CD1c-positive myeloid dendritic cell (primary cell): ENCODE data around the gene TRPV4.

Experiments
- DNase-seq: peaks from one replicate; pipeline ENCODE4 v3.0.0-alpha.2; 2016; ENCODE audit errors: extremely low spot score

TRPV4 gene

GRCh38 chr12:109776624-109777023, 56.6 kb downstream of the TRPV4 start:
- DNase-seq = no peak

DNA sequence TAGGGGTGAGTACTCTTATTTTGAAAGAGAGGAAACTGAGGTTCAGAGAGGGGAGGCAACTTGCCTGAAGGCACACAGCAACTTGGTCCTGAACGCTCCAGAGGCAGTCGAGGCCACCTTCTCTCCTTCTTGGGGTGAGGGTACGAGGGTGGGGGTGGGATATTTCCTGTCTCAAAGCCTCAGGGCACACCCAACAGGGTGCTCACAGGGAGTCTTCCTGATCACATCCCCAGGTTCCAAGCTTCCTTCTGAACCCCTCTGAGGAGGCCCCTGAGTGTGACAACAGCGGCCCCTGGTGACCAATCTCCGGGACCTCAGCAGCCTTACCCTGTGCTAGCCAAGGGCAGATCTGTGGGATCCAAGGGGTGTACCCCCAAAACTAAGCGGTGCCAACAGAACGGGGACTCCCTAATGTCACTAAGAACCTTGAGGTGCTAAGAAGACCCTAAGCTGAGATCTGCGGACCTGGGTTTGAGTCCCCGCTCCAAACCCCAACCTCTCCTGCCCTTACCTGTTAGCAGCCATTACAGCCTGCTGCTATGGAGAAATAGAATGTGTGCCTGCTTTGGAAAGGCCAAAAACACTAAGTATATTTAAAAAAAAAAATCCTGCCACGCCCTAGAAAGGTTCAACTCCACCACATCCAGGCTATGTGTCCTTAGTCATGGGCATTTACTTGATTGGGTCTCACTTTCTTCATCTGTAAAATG, 57.9 kb downstream of the TRPV4 start:
- peak; percentile 78 for DNase-seq

- no peak for DNase-seq
Measured at GRCh38 chr12:109773384-109774011, 59.7 kb downstream of the TRPV4 start.

DNA sequence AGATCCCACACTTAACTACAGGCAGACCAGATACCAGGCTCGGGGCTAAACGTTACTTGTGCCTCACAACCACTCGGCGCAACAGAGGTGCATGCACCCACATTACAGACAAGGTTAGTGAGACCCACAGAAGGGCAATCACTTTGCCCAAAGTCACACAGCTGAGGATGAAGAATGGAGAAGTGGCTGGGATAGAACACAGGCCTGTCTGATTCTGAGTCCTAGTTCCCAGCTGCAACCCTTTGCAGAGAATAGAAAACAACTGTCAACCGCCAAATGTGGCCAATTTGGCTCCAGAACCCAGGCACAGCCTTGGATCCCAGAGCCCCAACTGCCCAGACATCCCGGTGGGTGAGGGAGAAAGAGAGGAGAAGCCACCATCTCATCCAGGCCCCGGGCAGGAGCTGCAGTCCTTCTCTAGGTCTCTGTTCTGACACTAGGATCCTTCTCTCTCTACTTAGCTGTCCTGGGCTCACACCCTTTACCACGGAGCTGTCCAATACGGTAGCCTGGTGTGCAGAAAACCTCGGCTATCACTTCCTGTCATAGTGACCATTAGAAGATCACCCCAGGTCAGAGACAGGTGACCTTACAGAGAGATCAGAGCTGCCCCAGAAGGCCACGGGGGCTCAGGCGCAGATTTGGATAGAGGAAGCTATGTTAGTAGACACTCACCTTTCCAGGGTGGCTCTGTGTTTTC, 60.4 kb downstream of the TRPV4 start:
- DNase-seq = no peak

DNA sequence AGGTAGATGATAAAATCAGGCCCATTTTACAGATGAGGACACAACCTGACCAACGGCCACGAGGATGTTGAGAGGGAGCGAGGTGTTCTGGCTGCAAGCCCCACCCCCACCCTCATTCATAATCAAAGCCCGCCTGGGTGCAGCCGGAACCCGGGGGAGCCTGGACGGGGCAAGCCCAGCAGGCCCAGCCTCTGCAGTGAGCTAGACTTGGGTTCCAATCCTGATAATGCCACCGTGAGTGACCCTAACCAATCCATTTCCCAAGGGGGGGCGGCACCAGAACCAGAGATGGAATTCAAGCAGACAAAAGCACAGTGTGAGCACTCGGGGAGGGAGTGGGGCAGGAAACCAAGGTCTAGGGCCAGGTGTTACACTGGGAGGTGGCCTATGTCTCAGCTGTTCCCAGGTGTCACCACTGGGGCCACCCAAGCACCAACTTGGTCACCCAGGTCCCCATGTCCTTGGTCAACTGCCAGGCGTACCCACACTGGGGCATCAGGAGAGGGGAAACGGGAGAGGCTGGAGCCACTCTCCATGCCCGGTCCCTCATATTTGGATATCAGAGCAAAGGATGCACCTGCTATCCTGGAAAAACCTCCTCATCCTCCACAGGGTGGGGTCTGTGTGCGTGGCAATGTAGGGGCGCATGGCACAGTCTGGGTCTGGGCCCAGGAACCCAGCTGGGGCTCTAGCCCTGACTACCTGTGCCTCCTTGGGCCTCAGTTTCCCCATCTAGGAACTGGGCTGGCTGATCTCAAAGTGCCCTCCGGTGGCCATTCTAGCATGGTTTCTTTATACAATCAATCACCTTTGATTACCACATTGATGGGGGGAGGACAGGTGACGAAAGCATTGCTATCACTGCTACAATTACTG, 61.2 kb downstream of the TRPV4 start:
- DNase-seq = no peak

- DNase-seq = no peak
Measured at GRCh38 chr12:109770861-109771670, 62.1 kb downstream of the TRPV4 start.

DNA sequence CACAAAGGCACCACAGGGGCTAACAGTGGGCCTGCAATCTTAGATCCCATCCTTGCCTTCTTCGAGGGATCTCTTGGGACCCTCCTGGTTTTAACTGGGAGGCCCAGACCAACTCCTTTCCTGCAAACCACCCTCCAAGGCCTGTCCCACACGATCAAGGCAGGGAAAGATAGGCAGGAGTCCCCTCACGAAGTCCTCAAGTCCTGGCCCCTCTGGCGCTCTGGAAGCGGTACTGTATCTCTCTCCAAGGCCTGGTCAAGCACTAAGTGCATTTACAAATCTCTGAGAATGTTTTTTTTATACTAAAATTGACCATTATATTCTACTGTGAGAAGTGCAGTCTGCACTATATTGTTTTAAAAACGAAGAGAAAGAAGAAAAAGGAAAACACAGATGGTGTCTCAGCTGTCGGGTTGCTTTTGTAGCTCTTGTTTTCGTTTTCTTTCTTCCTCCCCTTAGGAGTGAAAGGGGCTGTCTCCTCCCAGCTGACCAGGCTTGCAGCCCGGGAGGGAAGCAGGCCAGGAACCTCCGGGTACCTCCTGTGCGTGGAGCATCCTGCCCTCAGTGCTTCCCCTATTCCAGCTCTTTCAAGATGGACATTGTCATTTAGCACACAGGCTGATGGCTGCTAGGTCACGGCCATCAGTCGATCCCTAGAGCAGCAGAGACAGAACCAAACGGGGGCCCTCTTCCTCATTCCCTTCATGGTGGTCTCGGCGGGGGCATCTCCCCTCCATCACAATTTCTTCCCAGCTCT, 62.9 kb downstream of the TRPV4 start:
- no peak for DNase-seq

- DNase-seq = no peak
Measured at GRCh38 chr12:109768901-109769670, 64.1 kb downstream of the TRPV4 start.

DNA sequence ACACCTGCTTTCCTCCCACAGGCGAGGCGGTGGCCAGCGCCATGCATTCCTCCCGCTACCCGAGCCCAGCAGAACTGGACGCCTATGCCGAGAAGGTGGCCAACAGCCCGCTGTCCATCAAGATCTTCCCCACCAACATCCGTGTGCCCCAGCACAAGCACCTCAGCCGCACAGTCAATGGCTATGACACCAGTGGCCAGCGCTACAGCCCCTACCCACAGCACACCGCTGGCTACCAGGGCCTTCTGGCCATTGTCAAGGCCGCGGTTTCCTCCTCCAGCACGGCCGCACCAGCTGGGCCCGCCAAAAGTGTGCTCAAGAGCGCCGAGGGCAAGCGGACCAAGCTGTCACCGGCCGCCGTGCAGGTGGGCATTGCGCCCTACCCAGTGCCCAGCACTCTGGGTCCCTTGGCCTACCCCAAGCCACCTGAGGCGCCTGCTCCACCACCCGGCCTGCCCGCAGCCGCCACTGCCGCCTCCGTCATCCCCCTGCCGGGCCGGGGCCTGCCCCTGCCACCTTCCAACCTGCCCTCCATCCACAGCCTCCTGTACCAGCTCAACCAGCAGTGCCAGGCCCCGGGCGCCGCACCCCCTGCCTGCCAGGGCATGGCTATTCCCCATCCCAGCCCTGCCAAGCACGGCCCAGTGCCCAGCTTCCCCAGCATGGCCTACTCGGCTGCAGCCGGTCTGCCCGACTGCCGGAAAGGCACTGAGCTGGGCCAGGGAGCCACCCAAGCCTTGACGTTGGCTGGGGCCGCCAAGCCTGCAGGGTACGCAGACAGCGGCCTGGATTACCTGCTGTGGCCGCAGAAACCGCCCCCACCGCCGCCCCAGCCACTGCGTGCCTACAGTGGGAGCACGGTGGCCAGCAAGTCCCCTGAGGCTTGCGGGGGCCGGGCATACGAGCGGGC, 65.0 kb downstream of the TRPV4 start:
- no peak for DNase-seq

DNA sequence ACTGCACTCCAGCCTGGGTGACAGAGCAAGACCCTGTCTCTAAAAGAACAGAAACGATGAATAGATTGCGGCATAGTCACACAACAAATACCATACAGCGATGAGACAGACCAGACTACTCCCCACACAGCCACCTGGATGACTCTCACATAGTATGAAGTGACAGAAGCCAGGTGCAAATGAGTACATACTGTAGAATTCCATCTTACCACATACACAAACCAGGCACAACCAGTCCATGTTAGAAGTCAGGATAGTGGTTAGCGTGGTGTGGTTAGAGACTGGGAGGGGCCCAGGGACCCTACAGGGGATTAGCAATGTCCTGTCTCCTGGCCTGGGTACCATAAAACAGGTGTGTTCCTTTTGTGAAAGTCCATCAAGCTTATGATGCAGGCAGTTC, 65.7 kb downstream of the TRPV4 start:
- no peak for DNase-seq

DNA sequence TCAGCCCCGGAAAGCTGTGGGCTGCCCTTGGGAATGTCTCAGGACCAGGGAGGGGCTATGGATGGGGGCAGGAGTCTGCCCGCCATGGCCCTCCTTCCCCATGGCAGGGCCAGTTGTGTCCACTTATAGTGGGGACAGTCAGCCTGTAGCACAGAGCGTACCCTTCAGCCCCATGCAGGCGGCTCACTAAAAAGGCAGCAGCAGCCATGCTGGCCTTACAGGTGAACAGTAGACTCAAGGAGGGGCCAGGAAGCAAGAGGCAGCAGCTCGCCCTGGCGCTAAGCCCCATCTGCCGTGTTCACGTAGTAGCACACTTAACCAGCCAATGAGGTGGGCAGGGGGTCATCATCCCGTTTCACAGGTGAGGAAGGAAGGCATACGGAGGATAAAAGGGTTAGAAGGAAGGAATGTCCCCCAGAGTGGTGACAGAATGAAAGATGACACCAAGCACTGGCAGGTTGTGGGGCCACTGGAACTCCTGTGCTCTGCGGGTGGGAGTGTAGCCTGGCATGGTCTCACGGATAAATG, 66.9 kb downstream of the TRPV4 start:
- no peak for DNase-seq

- no peak for DNase-seq
Measured at GRCh38 chr12:109765446-109765810, 67.8 kb downstream of the TRPV4 start.

DNA sequence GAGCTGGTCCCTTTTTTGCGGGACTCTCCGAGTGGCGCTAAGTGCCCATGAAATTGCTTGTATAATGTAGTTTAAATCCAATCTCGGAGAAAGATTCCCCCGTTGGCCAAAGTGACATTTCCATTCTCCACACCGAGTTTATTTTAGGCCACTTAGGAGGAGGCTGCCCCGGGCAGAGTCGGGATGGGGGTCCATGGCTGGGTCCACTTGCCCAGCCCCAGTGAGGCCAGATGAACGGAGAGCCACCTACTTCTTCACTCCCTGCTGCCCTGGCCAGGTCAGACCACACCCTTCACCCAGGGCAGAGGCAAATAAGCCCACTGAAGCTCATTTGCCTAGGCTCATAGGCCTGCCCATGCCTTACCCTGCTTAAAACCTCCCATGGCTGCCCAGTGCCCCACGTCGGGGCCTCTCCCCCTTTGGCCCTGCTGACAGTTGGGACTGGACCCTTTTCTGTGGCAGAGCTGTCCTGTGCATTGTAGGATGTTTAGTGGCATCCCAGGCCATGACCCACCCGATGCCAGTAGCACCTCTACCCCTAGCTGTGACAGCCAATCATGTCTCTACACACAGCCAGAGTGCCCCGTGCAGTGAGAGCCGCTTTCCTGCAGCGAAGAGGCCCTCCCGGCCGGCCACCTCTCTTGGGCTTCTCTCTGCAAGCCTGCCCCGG, 68.3 kb downstream of the TRPV4 start:
- no peak for DNase-seq

DNA sequence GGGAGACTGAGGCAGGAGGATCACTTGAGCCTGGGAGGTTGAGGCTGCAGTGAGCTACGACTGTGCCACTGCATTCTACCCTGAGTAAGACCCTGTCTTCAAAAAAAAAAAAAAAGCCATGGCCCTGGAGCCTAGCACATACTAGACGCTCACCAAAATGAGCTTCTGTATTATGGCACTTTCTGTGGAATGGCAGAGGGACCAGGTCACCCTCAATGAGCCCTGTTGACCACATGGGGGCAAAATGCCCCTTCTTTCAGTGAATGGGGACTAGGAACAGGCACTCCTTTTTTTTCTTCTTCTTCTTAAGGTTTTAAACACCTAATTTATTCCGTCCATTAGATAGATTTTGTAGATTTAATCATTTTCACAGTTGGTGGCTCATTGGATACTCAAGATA, 69.1 kb downstream of the TRPV4 start:
- DNase-seq = no peak

DNA sequence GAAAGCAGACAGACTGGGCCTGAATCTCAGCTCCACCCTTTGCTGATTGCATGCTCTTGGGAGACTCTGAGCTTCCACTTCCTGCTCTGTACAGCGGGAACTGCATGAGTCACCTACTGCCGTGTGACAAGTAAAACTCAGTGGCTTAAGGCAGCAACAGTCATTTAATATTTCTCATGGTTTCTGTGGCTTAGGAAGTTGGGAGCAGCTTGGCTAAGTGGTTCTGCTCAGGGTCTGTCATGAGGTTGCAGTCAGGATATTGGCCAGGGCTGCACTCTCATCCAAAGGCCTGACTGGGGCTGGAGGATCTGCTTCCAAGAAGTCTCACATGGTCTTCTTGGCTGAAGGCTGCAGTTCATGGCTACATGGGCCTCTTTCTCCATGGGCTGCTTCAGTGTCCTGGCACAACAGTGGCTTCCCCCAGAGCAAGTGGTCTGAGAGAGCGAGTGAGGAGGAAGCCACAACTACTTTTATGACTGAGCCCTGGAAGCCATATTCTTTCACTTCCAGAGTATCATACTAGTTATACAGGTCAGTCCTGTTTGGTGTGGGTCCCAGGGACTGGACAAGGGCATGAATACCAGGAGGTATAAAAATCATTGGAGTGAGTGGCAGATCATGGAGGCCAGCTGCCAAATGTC, 69.9 kb downstream of the TRPV4 start:
- DNase-seq = peak; percentile 86

- no peak for DNase-seq
Measured at GRCh38 chr12:109762673-109763191, 70.5 kb downstream of the TRPV4 start.

GRCh38 chr12:109762071-109762672, 71.0 kb downstream of the TRPV4 start:
- DNase-seq = no peak
